ENCODE results near the gene CWC27.
"Not testable (repeated sequence)": the region's sequence is repeated elsewhere in the genome, so short reads cannot be mapped to it uniquely, and the experiment has no call there.

CWC27 gene

DNA sequence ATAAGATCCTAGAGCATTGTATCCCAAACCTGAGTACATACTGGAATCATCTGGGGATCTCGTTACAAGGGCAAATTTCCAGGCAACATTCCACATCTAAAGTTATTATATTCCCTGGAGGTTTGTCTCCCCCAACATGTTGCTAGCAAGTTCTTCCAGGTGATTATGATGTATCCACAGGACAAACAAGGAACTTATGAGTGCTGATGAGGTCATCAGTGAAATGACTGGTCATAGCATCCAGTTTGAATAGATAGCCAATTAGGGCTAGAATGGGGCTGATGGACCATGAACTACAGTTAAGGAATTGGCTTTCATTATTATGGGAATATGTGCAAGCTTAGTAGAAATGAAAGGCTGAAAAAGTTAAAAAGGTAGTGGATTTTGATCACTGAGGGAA, 115.2 kb downstream of the CWC27 start:
- no peaks in the 10 kb centered on the region for H3K4me1 ChIP-seq (ENCODE audit: control insufficient read depth, insufficient read depth, low read length, poor library complexity, severe bottlenecking)
- H3K4me3 ChIP-seq (ENCODE audit: insufficient read depth, low read depth, low read length, poor library complexity, severe bottlenecking): no peak overlapping the region
- no peaks in the 10 kb centered on the region for H3K27me3 ChIP-seq (replicated peaks; ENCODE audit: control insufficient read depth, insufficient read depth, low read length, poor library complexity, severe bottlenecking)

DNA sequence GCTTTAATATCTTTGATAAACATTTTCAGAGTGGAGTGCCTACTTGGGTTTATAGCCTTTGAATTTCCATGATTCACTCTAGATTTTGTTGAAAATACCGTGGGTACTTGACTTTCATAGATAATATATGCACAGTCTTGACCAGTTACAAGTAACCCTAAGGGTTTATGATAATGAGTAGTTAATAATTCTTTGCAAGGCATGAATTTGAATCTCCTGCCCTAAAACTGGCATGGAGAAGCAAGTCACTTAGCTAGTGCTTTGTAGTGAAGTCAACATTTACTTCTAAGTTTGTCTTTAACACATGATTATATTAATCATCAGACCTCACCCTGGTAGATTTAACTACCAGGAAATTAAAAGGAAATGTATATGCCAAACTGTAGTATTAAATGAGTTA, 115.8 kb downstream of the CWC27 start:
- H3K27me3 ChIP-seq (replicated peaks; ENCODE audit: control insufficient read depth, insufficient read depth, low read length, poor library complexity, severe bottlenecking): no peaks in the 10 kb centered on the region
- H3K36me3 ChIP-seq (ENCODE audit: control insufficient read depth, insufficient read depth, low read length): no peaks in the 10 kb centered on the region
- H3K27ac ChIP-seq (ENCODE audit: insufficient read depth, low read length, poor library complexity, severe bottlenecking): no peak overlapping the region
- no peaks in the 10 kb centered on the region for H3K9me3 ChIP-seq (ENCODE audit: control insufficient read depth, low read length)
- H3K4me3 ChIP-seq (ENCODE audit: insufficient read depth, low read depth, low read length, poor library complexity, severe bottlenecking): no peak overlapping the region
- H3K4me1 ChIP-seq (ENCODE audit: control insufficient read depth, insufficient read depth, low read length, poor library complexity, severe bottlenecking): no peaks in the 10 kb centered on the region
- DNase-seq: no peak

More for the DNA sequence above, 115.2 kb downstream of the CWC27 start:
- Histone ChIP-seq H3K36me3 (ENCODE audit: control insufficient read depth, insufficient read depth, low read length) (no peaks in the 10 kb centered on the region), H3K27ac (ENCODE audit: insufficient read depth, low read length, poor library complexity, severe bottlenecking) (no peak overlapping the region), H3K9me3 (ENCODE audit: control insufficient read depth, low read length) (no peaks in the 10 kb centered on the region)
- DNase-seq: no peak

DNA sequence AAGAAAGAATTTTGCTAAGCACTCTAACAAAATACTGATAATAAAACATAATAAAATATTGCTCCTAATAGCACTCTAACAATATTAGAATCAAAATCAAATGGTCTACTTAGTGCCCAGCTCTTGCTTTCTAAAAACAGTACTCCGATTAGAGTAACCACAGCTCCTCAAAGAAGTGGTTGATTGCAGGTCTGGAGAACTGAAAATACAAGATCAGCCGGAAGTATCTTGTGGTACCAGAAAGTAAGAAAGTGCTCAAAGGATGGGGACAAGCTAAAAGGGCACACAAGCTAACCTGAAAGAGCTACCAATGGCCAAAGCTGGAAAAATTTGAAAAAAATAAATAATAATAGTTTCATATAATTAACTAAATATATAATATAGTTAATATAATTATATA, 119.2 kb downstream of the CWC27 start:
- H3K4me1 ChIP-seq (ENCODE audit: control insufficient read depth, insufficient read depth, low read length, poor library complexity, severe bottlenecking): no peaks in the 10 kb centered on the region
- H3K9me3 ChIP-seq (ENCODE audit: control insufficient read depth, low read length): no peaks in the 10 kb centered on the region
- H3K36me3 ChIP-seq (ENCODE audit: control insufficient read depth, insufficient read depth, low read length): no peaks in the 10 kb centered on the region
- no peak for DNase-seq
- no peak overlapping the region for H3K4me3 ChIP-seq (ENCODE audit: insufficient read depth, low read depth, low read length, poor library complexity, severe bottlenecking)
- H3K27me3 ChIP-seq (replicated peaks; ENCODE audit: control insufficient read depth, insufficient read depth, low read length, poor library complexity, severe bottlenecking): no peaks in the 10 kb centered on the region
- no peak overlapping the region for H3K27ac ChIP-seq (ENCODE audit: insufficient read depth, low read length, poor library complexity, severe bottlenecking)

DNA sequence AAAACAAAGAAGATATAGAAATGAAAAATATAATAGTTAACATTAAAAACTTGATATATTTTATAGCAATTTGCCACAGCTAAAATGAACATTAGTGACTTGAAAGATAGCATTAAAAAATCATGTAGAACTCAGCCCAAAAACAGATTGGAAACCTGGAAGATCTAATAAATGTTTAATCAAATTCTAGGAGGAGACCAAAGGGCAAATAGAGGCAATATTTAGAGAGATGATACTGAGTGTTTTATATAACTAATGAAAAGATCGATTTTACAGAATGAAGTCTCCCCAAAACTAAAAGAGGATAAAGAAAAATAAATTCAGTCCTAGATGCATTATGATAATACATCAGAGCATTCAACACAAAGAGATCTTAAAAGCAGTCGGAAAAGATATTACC, 127.0 kb downstream of the CWC27 start:
- no peak for DNase-seq
- H3K27me3 ChIP-seq (replicated peaks; ENCODE audit: control insufficient read depth, insufficient read depth, low read length, poor library complexity, severe bottlenecking): no peaks in the 10 kb centered on the region
- no peaks in the 10 kb centered on the region for H3K4me1 ChIP-seq (ENCODE audit: control insufficient read depth, insufficient read depth, low read length, poor library complexity, severe bottlenecking)
- no peak overlapping the region for H3K4me3 ChIP-seq (ENCODE audit: insufficient read depth, low read depth, low read length, poor library complexity, severe bottlenecking)
- H3K9me3 ChIP-seq (ENCODE audit: control insufficient read depth, low read length): no peaks in the 10 kb centered on the region
- H3K36me3 ChIP-seq (ENCODE audit: control insufficient read depth, insufficient read depth, low read length): no peaks in the 10 kb centered on the region
- H3K27ac ChIP-seq (ENCODE audit: insufficient read depth, low read length, poor library complexity, severe bottlenecking): no peak overlapping the region

DNA sequence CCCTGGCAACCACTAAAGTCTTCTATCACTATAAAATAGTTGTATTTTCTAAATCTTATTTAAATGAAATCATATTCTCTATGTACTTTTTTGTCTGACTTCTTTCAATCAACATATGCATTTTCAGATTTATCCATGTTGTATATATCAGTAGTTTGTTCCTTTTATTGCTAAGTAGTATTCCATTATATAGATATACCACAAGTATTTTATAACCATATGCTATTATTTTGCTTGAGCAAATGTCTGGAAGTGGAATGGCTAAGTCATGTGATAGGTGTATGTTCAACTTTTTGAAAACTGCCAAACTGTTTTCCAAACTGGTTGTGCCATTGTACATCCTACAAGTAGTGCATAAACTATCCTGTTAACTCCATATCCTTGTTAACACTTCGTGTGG, 131.1 kb downstream of the CWC27 start:
- no peak for DNase-seq
- no peaks in the 10 kb centered on the region for H3K27me3 ChIP-seq (replicated peaks; ENCODE audit: control insufficient read depth, insufficient read depth, low read length, poor library complexity, severe bottlenecking)
- no peaks in the 10 kb centered on the region for H3K9me3 ChIP-seq (ENCODE audit: control insufficient read depth, low read length)
- H3K36me3 ChIP-seq (ENCODE audit: control insufficient read depth, insufficient read depth, low read length): no peaks in the 10 kb centered on the region
- H3K4me3 ChIP-seq (ENCODE audit: insufficient read depth, low read depth, low read length, poor library complexity, severe bottlenecking): no peak overlapping the region
- no peak overlapping the region for H3K27ac ChIP-seq (ENCODE audit: insufficient read depth, low read length, poor library complexity, severe bottlenecking)
- no peaks in the 10 kb centered on the region for H3K4me1 ChIP-seq (ENCODE audit: control insufficient read depth, insufficient read depth, low read length, poor library complexity, severe bottlenecking)

DNA sequence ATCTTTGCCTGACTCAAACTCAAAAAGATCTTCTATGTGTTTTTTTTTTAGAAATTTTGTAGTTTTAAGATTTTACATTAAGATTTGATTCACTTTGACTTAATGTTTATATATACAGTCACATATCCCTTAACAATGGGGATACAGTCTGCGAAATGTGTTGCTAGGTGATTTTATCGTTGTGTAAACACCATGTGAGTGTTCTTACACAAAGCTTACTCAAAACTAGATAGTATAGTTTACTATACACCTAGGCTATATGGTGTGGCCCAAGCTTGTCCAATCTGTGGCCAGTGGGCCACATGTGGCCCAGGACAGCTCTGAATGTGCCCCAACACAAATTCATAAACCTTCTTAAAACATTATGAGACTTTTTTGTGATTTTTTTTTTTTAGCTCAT, 131.9 kb downstream of the CWC27 start:
- H3K27me3 ChIP-seq (replicated peaks; ENCODE audit: control insufficient read depth, insufficient read depth, low read length, poor library complexity, severe bottlenecking): no peaks in the 10 kb centered on the region
- no peak overlapping the region for H3K27ac ChIP-seq (ENCODE audit: insufficient read depth, low read length, poor library complexity, severe bottlenecking)
- no peaks in the 10 kb centered on the region for H3K36me3 ChIP-seq (ENCODE audit: control insufficient read depth, insufficient read depth, low read length)
- no peaks in the 10 kb centered on the region for H3K4me1 ChIP-seq (ENCODE audit: control insufficient read depth, insufficient read depth, low read length, poor library complexity, severe bottlenecking)
- H3K4me3 ChIP-seq (ENCODE audit: insufficient read depth, low read depth, low read length, poor library complexity, severe bottlenecking): no peak overlapping the region
- H3K9me3 ChIP-seq (ENCODE audit: control insufficient read depth, low read length): no peaks in the 10 kb centered on the region
- DNase-seq: no peak

DNA sequence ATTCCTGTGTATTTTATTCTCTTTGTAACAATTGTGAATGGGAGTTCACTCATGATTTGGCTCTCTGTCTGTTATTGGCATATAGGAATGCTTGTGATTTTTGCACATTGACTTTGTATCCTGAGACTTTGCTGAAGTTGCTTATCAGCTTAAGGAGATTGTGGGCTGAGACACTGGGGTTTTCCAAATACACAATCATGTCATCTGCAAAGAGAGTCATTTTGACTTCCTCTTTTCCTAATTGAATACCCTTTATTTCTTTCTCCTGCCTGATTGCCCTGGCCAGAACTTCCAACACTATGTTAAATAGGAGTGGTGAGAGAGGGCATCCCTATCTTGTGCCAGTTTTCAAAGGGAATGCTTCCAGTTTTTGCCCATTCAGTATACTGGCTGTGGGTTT, 138.7 kb downstream of the CWC27 start:
- not testable (repeated sequence) for H3K27ac ChIP-seq (ENCODE audit: insufficient read depth, low read length, poor library complexity, severe bottlenecking); H3K9me3 ChIP-seq (ENCODE audit: control insufficient read depth, low read length); H3K4me1 ChIP-seq (ENCODE audit: control insufficient read depth, insufficient read depth, low read length, poor library complexity, severe bottlenecking); H3K4me3 ChIP-seq (ENCODE audit: insufficient read depth, low read depth, low read length, poor library complexity, severe bottlenecking); DNase-seq; H3K27me3 ChIP-seq (replicated peaks; ENCODE audit: control insufficient read depth, insufficient read depth, low read length, poor library complexity, severe bottlenecking); H3K36me3 ChIP-seq (ENCODE audit: control insufficient read depth, insufficient read depth, low read length)

DNA sequence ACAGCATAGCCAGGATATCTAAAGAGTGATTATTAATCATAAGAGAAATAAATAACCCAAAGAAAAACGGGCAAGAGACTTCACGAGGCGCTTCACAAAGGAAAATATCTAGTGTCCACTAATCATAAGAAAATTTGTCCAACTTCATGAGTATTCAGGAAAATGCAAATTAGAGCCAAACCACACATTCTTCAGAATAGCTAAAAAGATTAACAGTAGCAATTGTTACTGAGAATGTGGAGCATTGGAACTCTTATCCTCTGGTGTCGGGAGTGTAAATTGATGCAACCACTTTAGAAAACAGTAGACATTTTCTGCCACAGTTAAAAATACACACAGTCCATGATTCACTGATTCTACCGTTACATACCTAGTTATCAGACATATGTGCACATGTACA, 145.7 kb downstream of the CWC27 start:
- Histone ChIP-seq H3K27ac (ENCODE audit: insufficient read depth, low read length, poor library complexity, severe bottlenecking) (no peak overlapping the region), H3K4me3 (ENCODE audit: insufficient read depth, low read depth, low read length, poor library complexity, severe bottlenecking) (no peak overlapping the region), H3K4me1 (ENCODE audit: control insufficient read depth, insufficient read depth, low read length, poor library complexity, severe bottlenecking) (no peaks in the 10 kb centered on the region), H3K27me3 (replicated peaks; ENCODE audit: control insufficient read depth, insufficient read depth, low read length, poor library complexity, severe bottlenecking) (no peaks in the 10 kb centered on the region), H3K36me3 (ENCODE audit: control insufficient read depth, insufficient read depth, low read length) (peaks cover 3% of the 10 kb centered on the region), H3K9me3 (ENCODE audit: control insufficient read depth, low read length) (no peaks in the 10 kb centered on the region)
- no peak for DNase-seq

DNA sequence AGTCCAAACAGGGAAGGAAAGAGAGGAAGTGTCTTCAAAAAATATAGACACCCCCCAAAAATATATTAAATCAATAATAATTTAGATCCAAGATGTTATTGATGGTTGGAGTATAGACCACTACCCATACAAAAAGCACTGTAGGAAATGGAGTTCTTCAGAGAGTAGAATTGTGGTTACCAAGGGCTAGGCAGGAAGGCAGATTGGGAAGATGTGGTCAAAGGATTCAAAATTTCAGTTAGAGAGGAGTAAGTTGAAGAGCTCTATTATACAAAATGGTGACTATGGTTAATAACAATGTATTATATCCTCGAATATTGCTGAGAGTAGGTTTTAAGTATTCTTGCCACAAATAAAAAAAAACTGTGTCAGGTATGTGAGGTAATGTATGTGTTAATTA, 149.4 kb downstream of the CWC27 start:
- H3K9me3 ChIP-seq (ENCODE audit: control insufficient read depth, low read length): no peaks in the 10 kb centered on the region
- H3K36me3 ChIP-seq (ENCODE audit: control insufficient read depth, insufficient read depth, low read length): peaks cover 10% of the 10 kb centered on the region
- no peak for DNase-seq
- H3K27me3 ChIP-seq (replicated peaks; ENCODE audit: control insufficient read depth, insufficient read depth, low read length, poor library complexity, severe bottlenecking): no peaks in the 10 kb centered on the region
- no peak overlapping the region for H3K4me3 ChIP-seq (ENCODE audit: insufficient read depth, low read depth, low read length, poor library complexity, severe bottlenecking)
- no peak overlapping the region for H3K27ac ChIP-seq (ENCODE audit: insufficient read depth, low read length, poor library complexity, severe bottlenecking)
- no peaks in the 10 kb centered on the region for H3K4me1 ChIP-seq (ENCODE audit: control insufficient read depth, insufficient read depth, low read length, poor library complexity, severe bottlenecking)

DNA sequence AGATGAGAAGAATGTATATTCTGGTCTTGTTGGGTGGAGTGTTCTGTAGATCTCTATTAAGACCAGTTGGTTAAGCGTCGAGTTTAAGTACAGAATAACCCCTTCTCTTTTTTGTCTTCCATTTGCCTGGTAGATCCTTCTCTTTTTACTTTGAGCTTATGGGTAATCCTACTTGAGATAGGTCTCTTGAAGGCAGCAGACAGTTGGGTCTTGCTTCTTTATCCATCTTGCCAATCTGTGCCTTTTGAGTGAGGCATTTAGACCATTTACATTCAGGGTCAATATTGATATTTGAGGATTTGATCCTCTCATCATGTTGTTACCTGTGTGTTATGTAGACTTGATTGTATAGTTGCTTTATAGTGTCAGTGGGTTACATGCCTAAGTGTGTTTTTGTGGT, 152.7 kb downstream of the CWC27 start:
- no peaks in the 10 kb centered on the region for H3K27me3 ChIP-seq (replicated peaks; ENCODE audit: control insufficient read depth, insufficient read depth, low read length, poor library complexity, severe bottlenecking)

DNA sequence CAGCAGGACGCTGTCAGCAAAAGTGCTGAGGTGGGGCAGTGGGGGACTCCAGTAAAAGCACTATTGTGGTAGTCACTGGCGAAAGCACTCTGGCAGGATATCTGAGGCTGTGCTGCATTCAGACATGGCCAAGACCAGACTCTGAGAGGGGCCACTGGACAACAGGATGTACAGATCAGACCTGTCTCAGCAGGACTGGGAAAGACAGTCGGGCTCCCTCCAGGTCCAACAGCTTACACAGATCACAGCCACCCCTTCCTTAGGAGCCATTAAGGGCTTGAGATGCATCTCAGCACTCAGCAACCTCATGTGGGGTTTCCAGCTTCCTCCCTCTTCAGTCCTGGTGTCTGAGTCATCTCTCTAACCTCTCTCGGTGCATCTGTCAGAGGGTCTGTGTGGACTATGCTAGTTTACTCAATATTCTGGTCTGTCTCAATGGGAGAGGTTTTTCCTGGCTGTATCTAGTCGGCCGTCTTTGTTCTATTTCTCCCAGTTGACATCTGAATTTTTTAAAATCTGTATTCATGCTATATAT, 154.5 kb downstream of the CWC27 start:
- H3K27me3 ChIP-seq (replicated peaks; ENCODE audit: control insufficient read depth, insufficient read depth, low read length, poor library complexity, severe bottlenecking): no peaks in the 10 kb centered on the region
- no peaks in the 10 kb centered on the region for H3K9me3 ChIP-seq (ENCODE audit: control insufficient read depth, low read length)
- no peaks in the 10 kb centered on the region for H3K4me1 ChIP-seq (ENCODE audit: control insufficient read depth, insufficient read depth, low read length, poor library complexity, severe bottlenecking)
- H3K36me3 ChIP-seq (ENCODE audit: control insufficient read depth, insufficient read depth, low read length): peaks cover 7% of the 10 kb centered on the region
- no peak overlapping the region for H3K4me3 ChIP-seq (ENCODE audit: insufficient read depth, low read depth, low read length, poor library complexity, severe bottlenecking)
- H3K27ac ChIP-seq (ENCODE audit: insufficient read depth, low read length, poor library complexity, severe bottlenecking): no peak overlapping the region
- DNase-seq: no peak

More for the DNA sequence above, 152.7 kb downstream of the CWC27 start:
- no peaks in the 10 kb centered on the region for H3K4me1 ChIP-seq (ENCODE audit: control insufficient read depth, insufficient read depth, low read length, poor library complexity, severe bottlenecking)
- H3K9me3 ChIP-seq (ENCODE audit: control insufficient read depth, low read length): no peaks in the 10 kb centered on the region
- no peak overlapping the region for H3K27ac ChIP-seq (ENCODE audit: insufficient read depth, low read length, poor library complexity, severe bottlenecking)
- no peak for DNase-seq
- H3K36me3 ChIP-seq (ENCODE audit: control insufficient read depth, insufficient read depth, low read length): peaks cover 11% of the 10 kb centered on the region
- no peak overlapping the region for H3K4me3 ChIP-seq (ENCODE audit: insufficient read depth, low read depth, low read length, poor library complexity, severe bottlenecking)
